GM10266 (cell line): ENCODE data around the gene GALNT17.
"Not testable (repeated sequence)": the region's sequence is repeated elsewhere in the genome, so short reads cannot be mapped to it uniquely, and the experiment has no call there.

ENCODE experiments used
- DNase-seq: peaks from one replicate; pipeline ENCODE4 v3.0.0; 2012; ENCODE audit errors: extremely low spot score
- CTCF ChIP-seq: IDR thresholded peaks from 2 replicates; pipeline ENCODE4 v1.5.1; 2012; ENCODE audit warnings: mild to moderate bottlenecking, low read depth; ENCODE audit not compliant: control insufficient read depth, insufficient read depth; ENCODE audit errors: missing control alignments

Gene GALNT17

GRCh38 chr7:71243736-71244410 is 111.9 kb downstream of the GALNT17 start:
- no peak for DNase-seq
- no peak for TF ChIP-seq CTCF

GRCh38 chr7:71245038-71245437 is 113.1 kb downstream of the GALNT17 start:
- no peak for DNase-seq
- no peak for TF ChIP-seq CTCF

- no peak for DNase-seq
- no peak for TF ChIP-seq CTCF
These were observed 119.8 kb downstream of the GALNT17 start for GRCh38 chr7:71251706-71252105.

GRCh38 chr7:71254751-71255150 is 122.8 kb downstream of the GALNT17 start:
- TF ChIP-seq CTCF, result no peak

GRCh38 chr7:71255537-71256178 is 123.7 kb downstream of the GALNT17 start:
- no peak for TF ChIP-seq CTCF
- no peak for DNase-seq

More at GRCh38 chr7:71254751-71255150, 122.8 kb downstream of the GALNT17 start:
- no peak for DNase-seq

GRCh38 chr7:71261066-71261465 is 129.1 kb downstream of the GALNT17 start:
- no peak for DNase-seq
- TF ChIP-seq CTCF, result no peak

GRCh38 chr7:71262834-71263233 is 130.9 kb downstream of the GALNT17 start:
- not testable (repeated sequence) for DNase-seq
